ENCODE measurements around the gene TBXA2R. TPM values are rescaled to one million over a fixed set of nuclear protein-coding genes. Genes with fewer than 3 reads are reported as not detected.

Gene TBXA2R
- total and polyA plus RNA-seq, 2 experiments from 2014 or later = 0.76 to 2.6 TPM

DNA sequence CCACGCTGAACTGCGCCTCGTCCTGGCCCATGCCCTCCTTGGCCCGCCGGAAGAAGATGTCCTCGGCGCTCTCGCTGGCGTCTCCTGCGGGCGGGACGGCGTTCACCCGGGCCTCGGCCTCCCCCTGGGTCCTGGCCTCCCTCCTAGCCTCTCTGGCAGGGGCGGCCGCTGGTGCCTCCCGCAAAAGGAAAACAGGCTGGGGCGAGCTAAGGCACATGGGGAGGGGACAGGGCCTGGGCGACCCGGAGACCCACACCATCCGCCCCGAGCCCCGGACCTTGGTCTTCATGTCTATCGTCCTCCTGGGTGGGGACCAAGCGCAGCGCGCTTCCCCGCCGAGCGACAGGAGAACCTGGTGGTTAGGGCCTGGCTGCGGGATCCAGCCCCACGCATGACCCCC lies 5.7 kb upstream of the TBXA2R start:
- in situ Hi-C loops (cut with MboI) = loop anchor here (25.0 kb wide), 1 partner anchor 300 kb away; no protein-coding TSS in a partner anchor
- TF ChIP-seq EZH2phosphoT487 (IDR thresholded peaks at IDR 0.05; ENCODE audit: insufficient read depth, low read depth) (no peak), EZH2 (IDR thresholded peaks at IDR 0.05; ENCODE audit: insufficient read depth, poor library complexity, severe bottlenecking) (no peak)

GRCh38 chr19:3611841-3612240 lies 5.2 kb upstream of the TBXA2R start:
- no peak overlapping the region for H3K27ac ChIP-seq
- TF ChIP-seq EZH2phosphoT487 (IDR thresholded peaks at IDR 0.05; ENCODE audit: insufficient read depth, low read depth) (no peak), EZH2 (IDR thresholded peaks at IDR 0.05; ENCODE audit: insufficient read depth, poor library complexity, severe bottlenecking) (no peak)
- H3F3A ChIP-seq (ENCODE audit: insufficient read depth) = no peaks in the 10 kb centered on the region; the same call in 1 of the 2 replicates
- WGBS, 2 experiments (ENCODE audit: low coverage in 1 of 2, low lambda C conversion rate in 2 of 2, missing lambda C conversion rate in 2 of 2) = 94 to 97% methylated on average over 34 to 36 of the region's 36 CpGs
- H3K4me2 ChIP-seq (ENCODE audit: unreplicated experiment) = no peak overlapping the region
- no peaks in the 10 kb centered on the region for H4K20me1 ChIP-seq (ENCODE audit: insufficient read depth)
- H3K27me3 ChIP-seq (replicated peaks; ENCODE audit: insufficient read depth) = no peaks in the 10 kb centered on the region
- in situ Hi-C loops (cut with MboI) = loop anchor here (25.0 kb wide), 1 partner anchor 300 kb away; no protein-coding TSS in a partner anchor
- H3K9me2 ChIP-seq (ENCODE audit: insufficient read depth) = no peaks in the 10 kb centered on the region
- H3K4me3 ChIP-seq = no peak overlapping the region
- no peak overlapping the region for H3K9ac ChIP-seq
- DNase-seq = no peak
- no peaks in the 10 kb centered on the region for H3K79me2 ChIP-seq (ENCODE audit: insufficient read depth)
- no peaks in the 10 kb centered on the region for H3K36me3 ChIP-seq (ENCODE audit: low read depth)
- no peaks in the 10 kb centered on the region for H3K9me3 ChIP-seq (ENCODE audit: low read depth)
- H3K4me1 ChIP-seq (ENCODE audit: insufficient read depth) = no peaks in the 10 kb centered on the region
- no peak overlapping the region for H2AFZ ChIP-seq

More for the DNA sequence above, 5.7 kb upstream of the TBXA2R start:
- Histone ChIP-seq H3K9me2 (ENCODE audit: insufficient read depth) (no peaks in the 10 kb centered on the region), H3K27ac (no peak overlapping the region), H3K4me3 (no peak overlapping the region), H3K36me3 (ENCODE audit: low read depth) (no peaks in the 10 kb centered on the region), H3K9ac (no peak overlapping the region), H3K27me3 (replicated peaks; ENCODE audit: insufficient read depth) (no peaks in the 10 kb centered on the region), H3K4me2 (ENCODE audit: unreplicated experiment) (no peak overlapping the region), H4K20me1 (ENCODE audit: insufficient read depth) (no peaks in the 10 kb centered on the region), H3K4me1 (ENCODE audit: insufficient read depth) (no peaks in the 10 kb centered on the region), H3K79me2 (ENCODE audit: insufficient read depth) (no peaks in the 10 kb centered on the region), H3F3A (ENCODE audit: insufficient read depth) (no peaks in the 10 kb centered on the region; the same call in 1 of the 2 replicates), H3K9me3 (ENCODE audit: low read depth) (no peaks in the 10 kb centered on the region), H2AFZ (no peak overlapping the region)
- DNase-seq = no peak
- 96 to 99% methylated on average over 31 to 32 of the region's 33 CpGs for WGBS, 2 experiments (ENCODE audit: low coverage in 1 of 2, low lambda C conversion rate in 2 of 2, missing lambda C conversion rate in 2 of 2)

DNA sequence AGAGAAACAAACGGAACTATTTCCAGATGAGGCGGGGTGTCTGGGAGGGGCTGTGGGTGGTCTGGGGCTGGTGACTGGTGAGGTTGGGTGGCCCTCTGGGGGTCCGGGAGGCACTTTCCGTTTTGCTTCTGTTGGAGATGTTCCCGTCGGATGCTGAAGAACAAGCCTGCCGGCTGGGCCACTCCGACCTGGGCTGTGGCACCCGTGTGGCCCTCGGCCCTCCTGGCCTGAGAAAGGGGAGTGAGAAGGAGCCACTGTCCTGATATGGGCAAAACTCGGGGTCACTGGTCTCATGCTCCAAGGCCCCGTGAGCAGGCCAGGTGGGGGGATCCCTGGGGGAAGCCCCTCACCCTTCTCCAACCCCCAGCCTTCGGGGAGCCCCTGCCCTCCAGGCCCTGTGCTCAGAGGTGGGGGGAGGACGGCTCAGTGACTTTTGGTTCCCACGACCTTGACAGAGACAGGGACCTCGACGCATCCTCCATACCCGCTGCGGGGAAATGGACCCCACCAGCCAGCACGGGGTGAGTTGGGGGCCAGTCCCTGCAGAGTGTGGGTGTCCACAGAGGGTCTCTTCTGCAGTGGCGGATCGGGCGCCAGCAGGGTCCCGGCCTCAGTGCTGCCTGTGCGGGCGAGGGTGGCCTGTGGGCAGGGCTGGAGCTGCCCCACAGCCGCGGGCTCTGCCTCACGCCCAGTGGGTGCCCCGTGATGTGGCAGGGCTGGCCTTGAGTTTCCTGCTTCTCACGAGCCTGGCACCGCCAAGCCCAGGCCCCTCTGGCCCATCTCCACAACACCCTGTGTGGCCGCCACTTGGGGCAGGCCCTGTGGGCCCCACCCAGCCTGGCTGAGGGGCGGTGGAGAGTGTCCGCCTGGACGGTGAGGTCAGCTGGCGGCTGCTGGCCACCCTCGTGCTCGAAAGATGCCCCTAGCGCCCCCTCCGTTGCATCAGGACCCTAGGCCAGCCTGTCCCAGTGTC lies 4.4 kb upstream of the TBXA2R start:
- Histone ChIP-seq H3K36me3 (ENCODE audit: low read depth) (no peaks in the 10 kb centered on the region), H3K4me2 (ENCODE audit: unreplicated experiment) (no peak overlapping the region), H3K79me2 (ENCODE audit: insufficient read depth) (no peaks in the 10 kb centered on the region), H3K27me3 (replicated peaks; ENCODE audit: insufficient read depth) (no peaks in the 10 kb centered on the region), H4K20me1 (ENCODE audit: insufficient read depth) (no peaks in the 10 kb centered on the region), H3K4me1 (ENCODE audit: insufficient read depth) (no peaks in the 10 kb centered on the region), H2AFZ (no peak overlapping the region), H3K9me3 (ENCODE audit: low read depth) (no peaks in the 10 kb centered on the region), H3F3A (ENCODE audit: insufficient read depth) (no peaks in the 10 kb centered on the region; the same call in 1 of the 2 replicates), H3K27ac (no peak overlapping the region), H3K4me3 (no peak overlapping the region), H3K9ac (no peak overlapping the region), H3K9me2 (ENCODE audit: insufficient read depth) (no peaks in the 10 kb centered on the region)
- 83 to 85% methylated on average over 34 to 39 of the region's 41 CpGs for WGBS, 2 experiments (ENCODE audit: low coverage in 1 of 2, low lambda C conversion rate in 2 of 2, missing lambda C conversion rate in 2 of 2)
- in situ Hi-C loops (cut with MboI) = loop anchor here (25.0 kb wide), 1 partner anchor 299 kb away; no protein-coding TSS in a partner anchor
- no peak for DNase-seq
- no peak for TF ChIP-seq EZH2 (IDR thresholded peaks at IDR 0.05; ENCODE audit: insufficient read depth, poor library complexity, severe bottlenecking)
- no peak for TF ChIP-seq EZH2phosphoT487 (IDR thresholded peaks at IDR 0.05; ENCODE audit: insufficient read depth, low read depth)

DNA sequence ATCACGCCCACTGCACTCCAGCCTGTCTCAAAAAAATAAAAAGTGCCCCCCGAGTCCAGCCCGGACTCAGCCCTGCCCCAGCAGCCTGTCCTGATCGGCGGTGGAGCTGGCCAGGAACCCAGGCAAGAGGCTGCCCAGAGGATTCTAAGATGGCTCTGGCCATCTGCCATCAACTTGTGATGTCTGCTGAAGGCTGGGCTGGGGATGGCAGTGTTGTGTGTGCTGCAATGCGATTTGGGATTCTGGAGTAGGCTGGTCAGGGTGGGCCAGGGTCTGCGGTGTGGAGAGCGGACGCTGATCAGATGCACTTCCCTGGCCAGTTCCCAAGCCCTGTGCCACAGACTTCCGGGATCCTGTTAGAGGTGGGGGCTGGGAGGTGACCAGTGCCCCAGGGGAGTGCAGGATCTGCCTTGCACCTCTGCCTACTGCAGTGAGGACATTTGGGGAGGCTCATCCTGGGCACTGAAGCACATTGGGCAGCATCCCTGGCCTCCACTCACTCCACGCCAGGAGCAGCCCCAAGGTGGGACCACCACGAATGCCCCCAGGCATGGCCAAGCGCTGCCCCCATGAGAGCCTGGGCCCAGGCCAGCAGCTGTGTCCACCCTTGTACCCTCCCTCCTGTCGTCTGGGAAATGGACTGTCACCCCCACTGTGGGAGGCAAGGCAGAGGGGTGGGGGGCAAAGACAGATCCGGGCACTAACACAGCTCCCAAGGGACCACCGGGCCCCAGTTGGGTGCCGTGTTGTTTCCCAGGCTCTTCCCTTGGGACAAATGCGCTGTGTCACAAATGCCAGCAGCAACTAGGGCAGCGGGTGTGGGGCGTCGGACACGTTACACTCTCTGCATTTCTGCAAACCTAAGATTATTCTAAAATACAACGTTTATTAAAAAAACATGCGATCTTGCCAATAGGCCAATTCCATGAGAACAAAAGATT lies 3.4 kb upstream of the TBXA2R start:
- TF ChIP-seq EZH2phosphoT487 (IDR thresholded peaks at IDR 0.05; ENCODE audit: insufficient read depth, low read depth) (no peak), EZH2 (IDR thresholded peaks at IDR 0.05; ENCODE audit: insufficient read depth, poor library complexity, severe bottlenecking) (no peak)
- in situ Hi-C loops (cut with MboI) = loop anchor here (25.0 kb wide), 1 partner anchor 298 kb away; no protein-coding TSS in a partner anchor

More for the DNA sequence above, 3.4 kb upstream of the TBXA2R start:
- Histone ChIP-seq H2AFZ (no peak overlapping the region), H3K9me3 (ENCODE audit: low read depth) (no peaks in the 10 kb centered on the region), H3K4me3 (no peak overlapping the region), H3K79me2 (ENCODE audit: insufficient read depth) (no peaks in the 10 kb centered on the region), H3K4me1 (ENCODE audit: insufficient read depth) (no peaks in the 10 kb centered on the region), H3K36me3 (ENCODE audit: low read depth) (no peaks in the 10 kb centered on the region), H3F3A (ENCODE audit: insufficient read depth) (no peaks in the 10 kb centered on the region; the same call in 1 of the 2 replicates), H3K9me2 (ENCODE audit: insufficient read depth) (no peaks in the 10 kb centered on the region), H3K27ac (no peak overlapping the region), H3K9ac (no peak overlapping the region), H3K27me3 (replicated peaks; ENCODE audit: insufficient read depth) (no peaks in the 10 kb centered on the region), H3K4me2 (ENCODE audit: unreplicated experiment) (no peak overlapping the region), H4K20me1 (ENCODE audit: insufficient read depth) (no peaks in the 10 kb centered on the region)
- 68 to 72% methylated on average over 24 of the region's 24 CpGs for WGBS, 2 experiments (ENCODE audit: low coverage in 1 of 2, low lambda C conversion rate in 2 of 2, missing lambda C conversion rate in 2 of 2)
- DNase-seq = peak; percentile 36
